H1 (cell line): ENCODE measurements around the gene RNF214. TPM values are rescaled to one million over a fixed set of nuclear protein-coding genes. Genes with fewer than 3 reads are reported as not detected.

Experiments used
- KDM5A ChIP-seq: fragments of 200-600 bp; IDR thresholded peaks from 2 replicates; pipeline ENCODE4 v1.7.1; 2012; ENCODE audit warnings: mild to moderate bottlenecking, low read length, inconsistent platforms, mixed read lengths
- POLR2A ChIP-seq, 2 experiments: IDR thresholded peaks; 1 replicate in 1 of 2; 2 replicates in 1 of 2; pipeline ENCODE4 v1.6.1; 2011; ENCODE audit warnings: low read depth in 2 of 2, low read length in 2 of 2, mild to moderate bottlenecking in 2 of 2; ENCODE audit errors: control extremely low read depth in 1 of 2
- RBBP5 ChIP-seq: IDR thresholded peaks from 2 replicates; pipeline ENCODE4 v1.7.1; 2012; ENCODE audit warnings: low read depth, mild to moderate bottlenecking, inconsistent platforms, low read length, moderate library complexity, borderline replicate concordance
- RNF2 ChIP-seq: fragments of 200-900, 300-1000 bp; sonication (generic); IDR thresholded peaks from 2 replicates; pipeline ENCODE4 v1.7.1; 2016; ENCODE audit warnings: borderline replicate concordance, low read depth, mild to moderate bottlenecking, antibody characterized with exemption, low read length; ENCODE audit not compliant: poor library complexity, severe bottlenecking; ENCODE audit errors: missing control alignments
- RXRA ChIP-seq: IDR thresholded peaks from 2 replicates; pipeline ENCODE4 v1.6.1; 2011; ENCODE audit warnings: low read depth, mild to moderate bottlenecking, low read length, moderate library complexity; ENCODE audit not compliant: insufficient read depth
- polyA plus RNA-seq, 7 experiments: library from polyadenylated mRNA; depleted of rRNA in 3 of 7; stranded (reverse) in 5 of 7; unstranded in 2 of 7; fragments of >200 nt in 5 of 7; fragments of 200-250 nt in 2 of 7; gene quantifications; 1 replicate in 5 of 7; 2 replicates in 1 of 7; 4 replicates in 1 of 7; pipeline versions ENCODE4 v1.2.1 to v1.2.3, GENCODE V29; 2011 to 2013; ENCODE audit warnings: missing spikeins in 2 of 7, mixed read lengths in 2 of 7
- total RNA-seq: library from RNA; stranded (reverse); fragmentation: NEBNext Ultra II Directional; extraction: Animal tissue kit (Norgen Biotek cat#: 25700); gene quantifications from 2 replicates; pipeline ENCODE4 v1.2.1, GENCODE V29; 2021

RNF214 gene
- total and polyA plus RNA-seq, 2 of the 8 experiments (the other 6 are each of a cell fraction or from before 2014, with no cell fraction given), result 34.9 to 35.6 TPM

- TF ChIP-seq RNF2, result no peak
- TF ChIP-seq RBBP5, result no peak
- no peak for TF ChIP-seq KDM5A
- no peak for TF ChIP-seq POLR2A (IDR thresholded peaks at IDR 0.05; ENCODE audit: control extremely low read depth in 1 of 2, low read depth in 2 of 2, low read length in 2 of 2)
- no peak for TF ChIP-seq RXRA
These were observed 40.6 kb upstream of the RNF214 start (continued) for GRCh38 chr11:117191680-117192400.
